Dedifferentiated amniotic fluid mesenchymal stem cell (primary cell): ENCODE results near the gene BAZ2B.
"Not testable (repeated sequence)": the region's sequence is repeated elsewhere in the genome, so short reads cannot be mapped to it uniquely, and the experiment has no call there.

Experiments used
- DNase-seq: peaks from one replicate; pipeline ENCODE4 v3.0.0-alpha.2; 2016; ENCODE audit errors: extremely low spot score

BAZ2B gene

GRCh38 chr2:159411460-159411859 lies 204.9 kb downstream of the BAZ2B start:
- no peak for DNase-seq

GRCh38 chr2:159410276-159410675 lies 206.1 kb downstream of the BAZ2B start:
- no peak for DNase-seq

DNA sequence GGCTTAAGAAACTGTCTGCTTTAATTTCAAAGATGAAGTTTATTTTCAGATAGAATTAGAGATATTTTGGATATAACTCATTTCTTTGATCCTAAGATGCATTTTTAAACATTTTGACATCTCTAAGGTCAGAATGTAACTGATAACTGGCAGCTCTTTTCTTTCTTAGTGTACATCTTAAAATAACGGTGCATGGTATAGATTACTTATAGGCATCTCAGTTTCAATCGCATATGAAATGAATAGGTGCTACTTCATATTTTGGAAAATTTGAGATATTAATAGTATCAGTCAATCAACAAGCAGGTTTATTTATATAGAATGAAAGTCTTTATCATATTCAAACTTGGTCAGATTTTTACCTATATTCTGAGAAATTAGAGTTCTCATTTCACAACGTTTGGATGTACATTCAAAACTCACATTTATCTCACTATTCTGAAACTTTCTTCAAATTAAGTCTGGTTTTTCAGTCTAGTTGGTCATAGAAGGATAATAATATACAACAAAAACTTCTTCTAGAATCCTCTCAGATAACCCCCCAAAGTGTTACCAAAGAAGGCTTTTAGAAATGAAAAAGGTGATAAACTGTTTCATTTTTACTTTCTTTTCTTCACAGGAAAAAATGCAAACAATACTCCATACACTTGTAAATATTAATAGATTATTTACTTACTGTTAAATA lies 207.1 kb downstream of the BAZ2B start:
- DNase-seq: no peak

DNA sequence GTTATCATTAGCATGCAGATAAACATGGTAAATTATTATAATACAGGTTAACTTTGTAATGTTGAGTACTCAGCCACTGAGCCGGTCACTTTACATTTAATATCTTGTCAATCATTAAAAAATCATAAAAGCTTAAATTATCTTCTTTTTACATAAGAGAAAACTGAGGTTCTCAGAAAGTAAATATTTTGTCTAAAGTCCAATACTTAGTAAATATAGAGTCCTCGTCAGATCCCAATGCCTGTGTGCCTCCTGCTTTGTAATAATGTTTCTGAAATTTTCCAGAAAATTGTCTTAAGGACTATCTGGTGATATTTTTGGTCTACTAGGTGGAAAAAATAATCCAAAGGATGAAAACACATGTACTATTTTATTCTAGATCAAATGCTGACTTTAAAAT lies 213.6 kb downstream of the BAZ2B start:
- DNase-seq: no peak

- DNase-seq: not testable (repeated sequence)
Observed at GRCh38 chr2:159402160-159402559, 214.2 kb downstream of the BAZ2B start.

DNA sequence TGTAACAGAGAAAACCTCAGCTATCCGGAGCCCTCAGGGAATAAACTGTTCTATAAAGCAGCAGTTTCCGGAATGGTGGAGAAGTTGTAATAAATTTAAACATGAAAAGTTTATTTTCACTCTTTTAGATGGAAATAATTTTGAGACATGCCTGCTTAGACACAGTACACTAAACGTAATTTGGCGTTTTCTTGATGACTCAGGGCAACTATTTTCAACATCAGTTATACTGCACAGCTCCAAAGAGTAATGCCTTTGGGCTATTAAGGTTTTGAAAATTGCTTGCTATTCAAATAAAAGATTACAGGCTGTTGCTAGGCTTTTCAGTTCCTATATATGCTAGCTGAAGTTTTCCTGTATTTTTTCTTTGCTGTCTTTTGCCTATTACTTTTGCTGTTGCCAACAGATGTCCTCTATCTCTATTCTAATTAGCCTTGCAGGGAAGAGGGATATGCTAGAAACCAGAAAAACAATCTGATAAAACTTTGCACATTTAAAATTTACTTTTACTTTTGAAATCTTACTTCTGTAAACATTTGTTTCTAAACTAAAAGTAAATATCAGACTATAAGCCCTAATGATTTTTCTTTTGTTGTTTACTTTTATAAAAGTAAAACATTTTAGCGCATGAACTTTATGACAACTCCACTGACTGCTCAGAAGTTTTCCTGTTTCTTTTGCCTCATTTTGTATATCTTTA lies 216.5 kb downstream of the BAZ2B start:
- DNase-seq: peak; percentile 76

DNA sequence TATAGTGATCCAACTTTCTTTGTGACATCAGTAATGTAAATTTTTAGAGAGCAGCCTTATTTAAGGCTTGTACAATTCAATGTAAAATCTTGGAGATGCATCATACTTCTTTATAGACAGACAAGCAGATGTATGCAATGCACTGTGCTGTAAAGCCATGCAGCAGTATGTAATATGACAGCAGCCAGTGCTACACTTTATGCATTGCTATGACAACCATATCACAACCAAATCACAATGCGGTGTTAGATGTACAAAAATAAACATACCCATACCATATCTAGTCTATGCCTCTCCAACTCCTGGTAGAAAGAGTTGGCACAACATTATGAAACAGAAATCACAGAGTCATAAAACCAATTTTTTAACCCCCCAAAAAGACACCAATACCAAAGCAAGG lies 219.5 kb downstream of the BAZ2B start:
- DNase-seq: no peak

GRCh38 chr2:159382447-159383028 lies 233.8 kb downstream of the BAZ2B start:
- no peak for DNase-seq

GRCh38 chr2:159381574-159381973 lies 234.8 kb downstream of the BAZ2B start:
- DNase-seq: no peak

DNA sequence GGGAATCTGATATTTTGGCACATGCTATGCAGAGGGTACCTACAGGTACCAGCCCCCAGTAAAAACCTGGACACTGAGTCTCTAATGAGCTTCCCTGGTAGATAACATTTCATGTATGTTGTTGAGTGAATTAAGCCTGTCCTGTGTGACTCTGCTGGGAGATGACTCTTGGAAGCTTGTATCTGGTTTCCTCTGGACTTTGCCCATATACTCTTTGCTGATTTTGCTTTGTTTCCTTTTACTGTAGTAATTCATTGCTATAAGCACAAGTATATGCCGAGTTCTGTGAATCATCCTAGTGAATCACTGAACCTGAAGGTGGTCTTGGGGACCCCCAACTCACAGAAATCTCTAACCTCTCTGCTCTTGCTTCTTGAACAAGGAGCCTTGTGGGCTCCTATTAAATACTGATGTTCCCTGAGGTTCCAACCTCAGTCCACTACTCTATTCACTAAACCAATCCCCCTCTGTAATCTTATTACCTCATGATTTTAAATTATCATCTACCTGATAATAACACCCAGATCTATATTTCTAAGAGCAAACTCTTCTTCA lies 235.6 kb downstream of the BAZ2B start:
- no peak for DNase-seq

DNA sequence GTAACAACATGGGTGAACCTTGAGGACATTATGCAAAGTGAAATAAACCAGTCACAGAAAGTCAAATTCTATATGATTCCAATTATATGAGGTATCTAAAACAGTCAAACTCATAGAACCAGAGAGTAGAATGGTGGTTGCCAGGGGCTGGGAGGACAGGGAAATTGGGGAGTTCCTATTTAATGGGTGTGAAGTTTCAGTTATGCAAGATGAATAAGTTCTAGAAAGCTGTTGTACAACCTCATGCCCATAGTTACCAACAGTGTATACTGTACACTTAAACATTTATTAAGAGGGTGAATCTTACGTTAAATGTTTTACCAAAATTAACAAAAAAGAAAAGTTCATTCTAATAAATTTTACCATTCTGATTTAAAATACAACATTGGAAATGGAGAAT lies 237.2 kb downstream of the BAZ2B start:
- DNase-seq: no peak

- DNase-seq: no peak
Observed at GRCh38 chr2:159375241-159375640, 241.1 kb downstream of the BAZ2B start.

DNA sequence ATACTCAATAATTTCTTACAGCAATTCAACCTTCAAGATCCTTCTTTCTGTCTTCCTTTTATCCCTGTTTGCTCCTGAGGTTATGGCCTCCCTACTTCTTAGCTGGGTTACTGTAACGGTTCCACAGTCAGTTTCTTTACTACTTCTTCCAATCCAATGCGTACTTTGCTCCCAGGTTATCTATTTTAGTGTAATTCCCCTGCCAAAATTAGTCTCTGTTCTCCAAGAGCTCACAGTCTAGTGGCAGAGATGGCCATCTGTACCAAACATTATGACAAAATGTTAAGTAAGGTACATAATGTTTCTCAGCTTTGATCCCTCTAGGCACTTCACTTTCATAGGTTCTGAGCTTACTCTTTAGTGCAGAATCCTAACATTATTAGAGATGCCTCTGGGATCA lies 244.8 kb downstream of the BAZ2B start:
- DNase-seq: no peak

DNA sequence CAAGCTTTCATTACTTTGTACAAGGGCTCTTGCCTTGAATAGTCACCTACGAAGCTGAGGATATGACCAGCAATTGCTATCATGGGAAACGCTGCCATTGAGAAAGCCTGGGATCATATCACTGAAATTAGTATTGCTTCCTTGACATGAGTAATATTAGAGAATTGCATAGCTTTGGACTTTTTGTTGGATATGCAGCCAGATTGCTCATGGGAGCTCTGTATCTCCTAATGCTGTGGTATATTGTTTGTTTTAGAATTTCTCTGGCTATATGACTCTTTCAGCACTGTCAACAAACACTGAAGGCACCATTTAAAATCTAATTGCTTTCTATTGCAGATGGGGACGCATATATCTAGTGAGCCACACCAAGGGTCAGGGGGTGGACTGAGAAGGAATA lies 249.8 kb downstream of the BAZ2B start:
- DNase-seq: no peak

- DNase-seq: no peak
Observed at GRCh38 chr2:159362816-159363251, 253.5 kb downstream of the BAZ2B start.

DNA sequence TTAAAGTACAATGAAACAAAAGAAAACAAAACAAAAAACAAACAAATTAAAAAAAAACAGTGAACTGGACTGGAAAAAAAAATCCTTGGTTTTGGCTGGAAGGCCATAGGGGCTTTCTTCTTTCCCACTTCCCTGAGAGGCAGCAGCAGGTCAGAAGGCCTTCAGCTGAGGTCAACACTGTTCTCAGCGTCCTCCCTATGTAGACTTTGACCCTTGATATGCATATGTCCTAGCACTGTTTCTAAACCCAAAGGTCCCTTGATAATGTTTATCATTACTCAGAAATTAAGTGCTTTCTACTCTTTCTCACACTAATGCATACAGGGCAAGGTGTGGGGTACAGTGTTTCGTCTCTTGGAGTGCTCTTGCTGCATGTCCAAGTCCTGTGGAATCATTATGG lies 254.3 kb downstream of the BAZ2B start:
- DNase-seq: no peak

DNA sequence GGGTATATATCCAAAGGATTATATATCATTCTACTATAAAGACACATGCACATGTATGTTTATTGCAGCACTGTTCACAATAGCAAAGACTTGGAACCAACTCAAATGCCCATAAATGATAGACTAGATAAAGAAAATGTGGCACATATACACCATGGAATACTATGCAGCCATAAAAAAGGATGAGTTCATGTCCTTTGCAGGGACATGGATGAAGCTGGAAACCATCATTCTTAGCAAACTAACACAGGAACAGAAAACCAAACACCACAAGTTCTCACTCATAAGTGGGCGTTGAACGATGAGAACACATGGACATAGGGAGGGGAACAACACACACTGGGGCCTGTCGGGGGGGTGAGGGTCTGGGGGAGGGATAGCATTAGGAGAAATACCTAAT lies 254.7 kb downstream of the BAZ2B start:
- DNase-seq: not testable (repeated sequence)

GRCh38 chr2:159356053-159356554 lies 260.2 kb downstream of the BAZ2B start:
- no peak for DNase-seq

- DNase-seq: no peak
Observed at GRCh38 chr2:159351977-159352376, 264.4 kb downstream of the BAZ2B start.

DNA sequence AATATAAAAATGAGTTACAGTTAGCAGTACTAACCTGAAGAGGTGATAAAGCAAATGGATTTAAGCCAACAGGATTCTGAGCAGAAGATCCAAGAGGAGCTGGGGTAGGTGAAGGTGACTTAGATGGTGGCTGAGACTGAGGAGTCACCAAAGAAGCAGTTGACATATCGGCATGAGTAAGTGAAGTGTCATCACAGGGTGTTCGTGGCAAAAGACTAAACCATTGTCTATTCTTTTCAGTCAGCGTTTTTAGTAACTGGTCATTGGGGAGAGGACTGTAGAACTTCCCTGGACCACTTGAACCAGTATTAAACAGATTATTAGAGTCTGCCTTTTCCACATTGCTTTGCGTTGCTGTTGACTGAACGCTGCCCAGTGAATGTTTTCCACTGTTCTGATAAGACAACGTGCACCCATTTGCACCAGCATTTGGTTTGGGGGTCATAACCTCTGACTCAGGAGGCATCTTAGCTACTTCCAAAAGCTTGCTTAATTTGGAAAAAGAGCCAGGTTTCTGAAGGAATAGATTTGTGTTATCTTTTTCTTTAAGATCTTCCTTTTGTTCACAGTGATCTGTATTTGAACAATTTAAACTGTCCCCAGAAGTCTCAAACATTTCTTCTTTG lies 266.6 kb downstream of the BAZ2B start:
- no peak for DNase-seq

DNA sequence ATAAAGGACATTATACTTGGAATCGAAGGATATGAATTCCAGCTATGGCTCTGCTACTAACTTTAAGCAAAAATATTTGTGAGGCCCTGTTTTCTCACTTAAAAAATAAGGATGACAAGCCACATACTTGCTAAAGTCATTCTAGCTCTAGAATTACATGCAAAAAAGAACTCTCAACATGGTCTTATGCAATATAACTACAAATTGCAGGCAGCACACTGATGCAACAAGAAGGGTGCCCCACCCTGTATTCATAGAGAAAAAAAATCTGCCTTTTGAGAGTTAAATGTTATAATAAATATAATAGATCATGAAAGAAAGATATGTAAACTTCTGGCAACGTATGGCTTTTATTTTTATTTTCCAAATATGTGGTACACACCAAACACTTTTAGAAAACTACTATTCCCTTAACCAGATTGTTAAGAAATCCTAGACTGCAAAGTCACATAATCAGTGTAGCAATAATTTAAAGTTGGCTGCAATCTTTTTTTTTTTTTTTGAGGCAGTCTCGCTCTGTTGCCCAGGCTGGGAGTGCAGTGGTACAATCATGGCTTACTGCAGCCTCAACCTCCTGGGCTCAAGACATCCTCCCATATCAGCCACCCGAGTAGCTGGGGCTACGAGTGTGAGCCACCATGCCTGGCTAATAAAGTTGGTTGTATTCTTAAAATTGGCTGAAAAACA lies 289.6 kb downstream of the BAZ2B start:
- DNase-seq: peak; percentile 96

DNA sequence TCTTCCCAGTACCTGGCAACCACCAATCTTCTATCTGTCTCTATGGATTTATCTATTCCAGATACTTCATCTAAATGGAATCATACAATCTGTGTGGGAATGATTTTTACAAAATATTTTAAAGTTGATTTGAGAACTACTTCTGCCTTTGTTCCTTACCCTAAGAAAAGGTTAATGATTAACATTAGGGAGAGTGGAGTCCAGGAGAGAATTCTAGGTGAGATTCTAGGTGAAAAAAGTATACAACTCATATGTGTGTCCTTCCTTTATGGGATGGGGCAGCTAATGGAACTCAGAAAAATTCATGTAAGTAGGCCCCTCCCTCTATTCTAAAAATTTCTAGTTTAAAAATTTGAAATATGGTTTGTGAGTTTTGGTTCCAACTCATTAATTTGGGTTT lies 293.9 kb downstream of the BAZ2B start:
- DNase-seq: no peak
